CD4-positive, alpha-beta T cell (primary cell): Measurements from ENCODE around the gene ERN1. TPM values are rescaled to one million over a fixed set of nuclear protein-coding genes. Genes with fewer than 3 reads are reported as not detected.

ENCODE experiments used
- ATAC-seq: fragments of 200-7000 bp; cut with Tn5 transposase; one replicate; pipeline ENCODE4 v1.10.0; 2022; ENCODE audit warnings: mild to moderate bottlenecking; ENCODE audit not compliant: poor library complexity
- CTCF ChIA-PET: fragments of 350-600 bp; sonication (Branson Sonifier 250); formaldehyde crosslinking; loops from one replicate; lab custom pipeline; 2021; ENCODE audit warnings: antibody characterized with exemption, inconsistent platforms; lab: Charles Lee
- POLR2A ChIA-PET: fragments of 350-600 bp; sonication (Branson Sonifier 250); formaldehyde crosslinking; loops from one replicate; lab custom pipeline; 2021; ENCODE audit warnings: antibody characterized with exemption, inconsistent platforms; lab: Charles Lee
- DNase-seq, 14 experiments: peaks; one replicate each; pipeline ENCODE4 v3.0.0-alpha.2; 2013 to 2020; ENCODE audit warnings: mixed read lengths in 2 of 14
- H3K27ac ChIP-seq, 2 donors: one replicate each; pipeline versions ENCODE4 v1.5.1 to v1.7.0; 2013; ENCODE audit warnings: low read length in 2 of 2, low read depth in 1 of 2, mild to moderate bottlenecking in 1 of 2
- H3K27me3 ChIP-seq, 2 experiments: 1 replicate in 1 of 2; 2 replicates in 1 of 2; pipeline versions ENCODE4 v1.6.1 to v1.7.0; 2013; ENCODE audit warnings: low read length in 2 of 2, control low read depth in 1 of 2, mild to moderate bottlenecking in 1 of 2, moderate library complexity in 1 of 2; ENCODE audit not compliant: insufficient read depth in 2 of 2, control insufficient read depth in 1 of 2
- H3K36me3 ChIP-seq: one replicate; pipeline ENCODE4 v1.6.1; 2013; ENCODE audit warnings: low read length, control low read depth; ENCODE audit not compliant: insufficient read depth
- H3K4me1 ChIP-seq: one replicate; pipeline ENCODE4 v1.6.1; 2013; ENCODE audit warnings: low read length, control low read depth; ENCODE audit not compliant: insufficient read depth
- H3K4me3 ChIP-seq: one replicate; pipeline ENCODE4 v1.5.1; 2013; ENCODE audit warnings: mild to moderate bottlenecking, low read length, moderate library complexity
- H3K9me3 ChIP-seq, 2 experiments: 1 replicate in 1 of 2; 2 replicates in 1 of 2; pipeline versions ENCODE4 v1.6.1 to v1.7.0; 2013; ENCODE audit warnings: low read length in 2 of 2, mild to moderate bottlenecking in 2 of 2, control low read depth in 1 of 2, moderate library complexity in 1 of 2; ENCODE audit not compliant: control insufficient read depth in 1 of 2, insufficient read depth in 1 of 2
- H3K27ac Mint-ChIP-seq: one replicate; pipeline ENCODE4 v1.8.0; 2020; ENCODE audit warnings: mixed read lengths
- H3K27me3 Mint-ChIP-seq: one replicate; pipeline ENCODE4 v1.8.0; 2021; ENCODE audit warnings: mixed read lengths
- H3K36me3 Mint-ChIP-seq: one replicate; pipeline ENCODE4 v1.8.0; 2021; ENCODE audit warnings: low read depth, mixed read lengths
- H3K4me1 Mint-ChIP-seq: one replicate; pipeline ENCODE4 v1.8.0; 2021; ENCODE audit warnings: low read depth, mixed read lengths
- H3K4me3 Mint-ChIP-seq: one replicate; pipeline ENCODE4 v1.8.0; 2020; ENCODE audit warnings: mild to moderate bottlenecking, mixed read lengths
- H3K9me3 Mint-ChIP-seq: one replicate; pipeline ENCODE4 v1.8.0; 2020; ENCODE audit warnings: mixed read lengths
- intact Hi-C, 2 experiments: fragments of 100-400 bp; cut with DNase I in 1 of 2; cut with micrococcal nuclease in 1 of 2; formaldehyde crosslinking; loops; one replicate each; pipeline versions ENCODE4 v1.15.1 to v1.9.0; 2023 to 2025; cut with DNase I, micrococcal nuclease
- total RNA-seq, 174 experiments: library from RNA in 2 of 174; stranded (reverse) in 2 of 174; gene quantifications; one replicate each; pipeline ENCODE4 v1.2.3 and lab custom pipeline; 2021 to 2026
- TF ChIP-seq, protein P1 (sequence below): fragments of 200-600 bp; IDR thresholded peaks from one replicate; pipeline ENCODE4 v1.8.0; 2022; ENCODE audit warnings: antibody characterized with exemption, mild to moderate bottlenecking

ERN1 gene
- total RNA-seq, 2 experiments from 2014 or later = 62.7 to 67.8 TPM

DNA sequence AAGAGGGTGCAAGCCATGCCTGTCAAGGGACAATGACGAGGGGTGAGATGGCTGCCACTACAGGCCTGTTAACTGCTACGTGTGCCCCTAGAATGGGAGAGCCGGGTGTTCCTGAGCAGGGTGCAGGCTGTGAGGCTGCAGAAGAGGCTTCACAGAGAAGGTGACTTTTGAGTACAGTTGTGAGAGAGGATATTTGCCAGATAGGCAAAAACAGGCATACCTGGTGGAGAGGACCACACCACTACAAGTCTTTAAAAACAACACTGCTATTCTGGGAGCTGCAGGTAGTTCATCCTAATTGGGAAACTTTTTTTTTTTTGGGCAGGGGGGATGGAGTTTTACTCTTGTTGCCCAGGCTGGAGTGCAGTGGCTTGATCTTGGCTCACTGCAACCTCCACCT lies 58.8 kb downstream of the ERN1 start:
- TF ChIP-seq, protein P1, sequence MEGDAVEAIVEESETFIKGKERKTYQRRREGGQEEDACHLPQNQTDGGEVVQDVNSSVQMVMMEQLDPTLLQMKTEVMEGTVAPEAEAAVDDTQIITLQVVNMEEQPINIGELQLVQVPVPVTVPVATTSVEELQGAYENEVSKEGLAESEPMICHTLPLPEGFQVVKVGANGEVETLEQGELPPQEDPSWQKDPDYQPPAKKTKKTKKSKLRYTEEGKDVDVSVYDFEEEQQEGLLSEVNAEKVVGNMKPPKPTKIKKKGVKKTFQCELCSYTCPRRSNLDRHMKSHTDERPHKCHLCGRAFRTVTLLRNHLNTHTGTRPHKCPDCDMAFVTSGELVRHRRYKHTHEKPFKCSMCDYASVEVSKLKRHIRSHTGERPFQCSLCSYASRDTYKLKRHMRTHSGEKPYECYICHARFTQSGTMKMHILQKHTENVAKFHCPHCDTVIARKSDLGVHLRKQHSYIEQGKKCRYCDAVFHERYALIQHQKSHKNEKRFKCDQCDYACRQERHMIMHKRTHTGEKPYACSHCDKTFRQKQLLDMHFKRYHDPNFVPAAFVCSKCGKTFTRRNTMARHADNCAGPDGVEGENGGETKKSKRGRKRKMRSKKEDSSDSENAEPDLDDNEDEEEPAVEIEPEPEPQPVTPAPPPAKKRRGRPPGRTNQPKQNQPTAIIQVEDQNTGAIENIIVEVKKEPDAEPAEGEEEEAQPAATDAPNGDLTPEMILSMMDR = no peak
- intact Hi-C loops = no loop called here
- Mint-ChIP-seq H3K4me1 (peaks cover 39% of the 10 kb centered on the region), H3K9me3 (peaks cover 7% of the 10 kb centered on the region), H3K27ac (no peak overlapping the region), H3K27me3 (no peaks in the 10 kb centered on the region), H3K4me3 (no peak overlapping the region), H3K36me3 (peaks cover 91% of the 10 kb centered on the region)
- POLR2A ChIA-PET = interaction anchor here (0.9 to 1.6 kb wide), 3 partner anchors 8 to 75 kb away, joined by 3 to 4 read pairs (median 3); no protein-coding TSS in a partner anchor
- CTCF ChIA-PET = no interaction called here
- Histone ChIP-seq H3K36me3 (peaks cover 78% of the 10 kb centered on the region), H3K27me3 (no peaks in the 10 kb centered on the region), H3K4me3 (no peak overlapping the region), H3K4me1 (peaks cover 33% of the 10 kb centered on the region), H3K9me3 (peaks cover 0 to 25% of the 10 kb centered on the region in 2 experiments), H3K27ac (no peak overlapping the region)
- DNase-seq = no peak
- ATAC-seq = no peak

DNA sequence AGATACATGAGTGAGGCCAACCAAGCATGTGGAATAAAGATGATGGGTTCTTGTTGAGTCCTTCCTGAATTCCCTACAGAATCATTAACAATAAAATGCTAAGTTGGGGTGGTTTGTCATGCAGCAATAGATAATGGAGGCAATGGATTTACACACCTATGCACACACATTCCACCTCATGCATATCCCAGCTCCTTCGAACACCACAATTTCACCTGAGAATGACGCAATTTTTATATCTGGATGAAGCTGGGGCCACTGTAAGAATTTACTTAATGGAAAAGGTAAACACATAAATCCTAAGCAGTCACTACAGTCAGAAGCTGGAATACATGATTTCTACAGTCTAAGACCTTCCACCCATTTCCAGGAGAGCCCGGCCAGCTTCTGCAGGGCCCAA lies 59.7 kb downstream of the ERN1 start:
- ATAC-seq = no peak
- H3K9me3 Mint-ChIP-seq = peaks cover 7% of the 10 kb centered on the region
- DNase-seq = no peak
- H3K4me1 Mint-ChIP-seq = peaks cover 41% of the 10 kb centered on the region
- Histone ChIP-seq H3K4me1 (peaks cover 33% of the 10 kb centered on the region), H3K27ac (no peak overlapping the region), H3K9me3 (peaks cover 0 to 25% of the 10 kb centered on the region in 2 experiments), H3K27me3 (no peaks in the 10 kb centered on the region), H3K4me3 (no peak overlapping the region), H3K36me3 (peaks cover 79% of the 10 kb centered on the region)
- intact Hi-C loops = no loop called here
- TF ChIP-seq, protein P1 = no peak
- ChIA-PET POLR2A (interaction anchor here (0.9 to 1.6 kb wide), 3 partner anchors 9 to 76 kb away, joined by 3 to 4 read pairs (median 3); no protein-coding TSS in a partner anchor), CTCF (no interaction called here)
- H3K4me3 Mint-ChIP-seq = no peak overlapping the region
- H3K36me3 Mint-ChIP-seq = peaks cover 89% of the 10 kb centered on the region
- H3K27me3 Mint-ChIP-seq = no peaks in the 10 kb centered on the region
- no peak overlapping the region for H3K27ac Mint-ChIP-seq

DNA sequence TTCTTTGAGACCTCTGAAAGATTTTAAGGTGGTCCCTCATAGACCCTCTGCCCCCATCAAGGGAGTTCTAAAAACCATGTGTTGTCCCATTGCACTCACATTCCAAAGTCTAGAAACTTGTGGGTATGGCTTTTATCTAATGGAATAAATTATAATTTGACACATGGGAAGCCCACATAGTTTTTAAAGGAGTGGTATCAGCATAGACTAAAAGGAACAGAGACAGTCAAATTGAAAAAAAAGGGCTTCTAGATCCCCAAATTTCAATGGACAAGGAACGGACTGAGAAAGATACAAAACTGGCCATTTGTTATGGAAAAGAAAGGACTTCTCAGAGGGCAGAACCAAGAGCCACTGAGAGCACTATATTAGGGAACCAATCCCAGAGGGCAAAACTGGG lies 60.8 kb downstream of the ERN1 start:
- peaks cover 7% of the 10 kb centered on the region for H3K9me3 Mint-ChIP-seq
- peaks cover 90% of the 10 kb centered on the region for H3K36me3 Mint-ChIP-seq
- no peak overlapping the region for H3K4me3 Mint-ChIP-seq
- TF ChIP-seq, protein P1 = no peak
- H3K4me1 Mint-ChIP-seq = peaks cover 48% of the 10 kb centered on the region
- ATAC-seq = no peak
- Histone ChIP-seq H3K4me1 (peaks cover 43% of the 10 kb centered on the region), H3K9me3 (peaks cover 0 to 25% of the 10 kb centered on the region in 2 experiments), H3K27me3 (no peaks in the 10 kb centered on the region), H3K4me3 (no peak overlapping the region), H3K36me3 (peaks cover 80% of the 10 kb centered on the region), H3K27ac (no peak overlapping the region)
- no peak overlapping the region for H3K27ac Mint-ChIP-seq
- ChIA-PET CTCF (no interaction called here), POLR2A (interaction anchor here (0.8 to 3.6 kb wide), 3 partner anchors 13 to 18 kb away, joined by 3 to 23 read pairs (median 3); no protein-coding TSS in a partner anchor)
- intact Hi-C loops = loop anchor here in 1 of 2 experiments (5.0 kb wide), 1 partner anchor 42 kb away; no protein-coding TSS in a partner anchor
- H3K27me3 Mint-ChIP-seq = no peaks in the 10 kb centered on the region
- no peak for DNase-seq
